ENCODE results near the gene RASA2.

- TF ChIP-seq, protein P1, sequence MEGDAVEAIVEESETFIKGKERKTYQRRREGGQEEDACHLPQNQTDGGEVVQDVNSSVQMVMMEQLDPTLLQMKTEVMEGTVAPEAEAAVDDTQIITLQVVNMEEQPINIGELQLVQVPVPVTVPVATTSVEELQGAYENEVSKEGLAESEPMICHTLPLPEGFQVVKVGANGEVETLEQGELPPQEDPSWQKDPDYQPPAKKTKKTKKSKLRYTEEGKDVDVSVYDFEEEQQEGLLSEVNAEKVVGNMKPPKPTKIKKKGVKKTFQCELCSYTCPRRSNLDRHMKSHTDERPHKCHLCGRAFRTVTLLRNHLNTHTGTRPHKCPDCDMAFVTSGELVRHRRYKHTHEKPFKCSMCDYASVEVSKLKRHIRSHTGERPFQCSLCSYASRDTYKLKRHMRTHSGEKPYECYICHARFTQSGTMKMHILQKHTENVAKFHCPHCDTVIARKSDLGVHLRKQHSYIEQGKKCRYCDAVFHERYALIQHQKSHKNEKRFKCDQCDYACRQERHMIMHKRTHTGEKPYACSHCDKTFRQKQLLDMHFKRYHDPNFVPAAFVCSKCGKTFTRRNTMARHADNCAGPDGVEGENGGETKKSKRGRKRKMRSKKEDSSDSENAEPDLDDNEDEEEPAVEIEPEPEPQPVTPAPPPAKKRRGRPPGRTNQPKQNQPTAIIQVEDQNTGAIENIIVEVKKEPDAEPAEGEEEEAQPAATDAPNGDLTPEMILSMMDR (IDR thresholded peaks at IDR 0.05 in 4 of 5, conservative IDR thresholded peaks at IDR 0.05 in 1 of 5), result no peak
- TF ChIP-seq POLR2A (IDR thresholded peaks at IDR 0.05), result no peak
Observed at GRCh38 chr3:141663993-141664392, 177.2 kb downstream of the RASA2 start.
